ENCODE results near the gene TSPAN18. TPM values are rescaled to one million over a fixed set of nuclear protein-coding genes. Genes with fewer than 3 reads are reported as not detected.

TSPAN18 gene
- total RNA-seq, 1 donor from 2014 or later = 12.8 TPM

DNA sequence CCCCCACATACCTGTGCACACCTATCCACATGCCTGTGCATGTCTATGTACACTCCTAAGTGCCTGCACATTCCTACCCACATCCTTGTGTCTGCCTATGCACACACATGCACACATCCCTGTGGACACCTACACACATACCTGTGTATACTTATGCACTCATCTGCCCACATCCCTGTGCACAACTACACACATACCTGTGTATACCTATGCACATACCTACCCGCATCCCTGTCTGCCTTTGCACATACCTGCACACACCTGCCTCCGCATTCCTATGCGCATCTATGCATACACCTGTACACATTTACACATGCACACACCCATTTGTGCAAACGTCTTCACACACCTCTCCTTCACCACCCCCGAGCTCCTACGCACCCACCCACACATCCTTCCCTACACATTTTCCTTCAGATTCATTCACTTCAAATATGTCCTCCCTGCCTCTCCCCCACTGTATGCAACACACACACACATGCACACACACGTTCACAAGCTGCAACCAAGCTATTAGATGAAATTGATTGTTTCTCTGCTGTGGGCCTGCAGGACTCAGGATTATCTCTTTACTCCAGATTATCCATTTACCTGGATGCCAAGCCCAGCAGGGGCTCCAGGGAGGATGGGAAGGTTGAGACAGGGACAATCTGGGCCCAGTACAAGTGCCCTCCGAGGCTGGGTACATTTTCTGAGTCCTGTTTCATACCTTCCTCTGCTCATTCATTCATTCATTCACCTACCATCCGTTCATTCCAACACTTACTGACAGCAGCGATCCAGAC is 53.2 kb downstream of the TSPAN18 start:
- H3K9me3 ChIP-seq = no peaks in the 10 kb centered on the region
- no peaks in the 10 kb centered on the region for H3K27me3 ChIP-seq
- H3K36me3 ChIP-seq = no peaks in the 10 kb centered on the region
- H3K4me1 ChIP-seq = peaks cover 8% of the 10 kb centered on the region
- intact Hi-C loops (cut with DNase I) = no loop called here
- H3K27ac ChIP-seq = no peak overlapping the region
- no peak for DNase-seq (ENCODE audit: extremely low spot score in 2 of 2)
- TF ChIP-seq POLR2A (IDR thresholded peaks at IDR 0.05) (no peak), POLR2AphosphoS5 (IDR thresholded peaks at IDR 0.05; ENCODE audit: insufficient read depth in 1 of 2, low read depth in 1 of 2) (no peak)
- TF ChIP-seq, protein P1, sequence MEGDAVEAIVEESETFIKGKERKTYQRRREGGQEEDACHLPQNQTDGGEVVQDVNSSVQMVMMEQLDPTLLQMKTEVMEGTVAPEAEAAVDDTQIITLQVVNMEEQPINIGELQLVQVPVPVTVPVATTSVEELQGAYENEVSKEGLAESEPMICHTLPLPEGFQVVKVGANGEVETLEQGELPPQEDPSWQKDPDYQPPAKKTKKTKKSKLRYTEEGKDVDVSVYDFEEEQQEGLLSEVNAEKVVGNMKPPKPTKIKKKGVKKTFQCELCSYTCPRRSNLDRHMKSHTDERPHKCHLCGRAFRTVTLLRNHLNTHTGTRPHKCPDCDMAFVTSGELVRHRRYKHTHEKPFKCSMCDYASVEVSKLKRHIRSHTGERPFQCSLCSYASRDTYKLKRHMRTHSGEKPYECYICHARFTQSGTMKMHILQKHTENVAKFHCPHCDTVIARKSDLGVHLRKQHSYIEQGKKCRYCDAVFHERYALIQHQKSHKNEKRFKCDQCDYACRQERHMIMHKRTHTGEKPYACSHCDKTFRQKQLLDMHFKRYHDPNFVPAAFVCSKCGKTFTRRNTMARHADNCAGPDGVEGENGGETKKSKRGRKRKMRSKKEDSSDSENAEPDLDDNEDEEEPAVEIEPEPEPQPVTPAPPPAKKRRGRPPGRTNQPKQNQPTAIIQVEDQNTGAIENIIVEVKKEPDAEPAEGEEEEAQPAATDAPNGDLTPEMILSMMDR (IDR thresholded peaks at IDR 0.05) = no peak
- no peak overlapping the region for H3K4me3 ChIP-seq

DNA sequence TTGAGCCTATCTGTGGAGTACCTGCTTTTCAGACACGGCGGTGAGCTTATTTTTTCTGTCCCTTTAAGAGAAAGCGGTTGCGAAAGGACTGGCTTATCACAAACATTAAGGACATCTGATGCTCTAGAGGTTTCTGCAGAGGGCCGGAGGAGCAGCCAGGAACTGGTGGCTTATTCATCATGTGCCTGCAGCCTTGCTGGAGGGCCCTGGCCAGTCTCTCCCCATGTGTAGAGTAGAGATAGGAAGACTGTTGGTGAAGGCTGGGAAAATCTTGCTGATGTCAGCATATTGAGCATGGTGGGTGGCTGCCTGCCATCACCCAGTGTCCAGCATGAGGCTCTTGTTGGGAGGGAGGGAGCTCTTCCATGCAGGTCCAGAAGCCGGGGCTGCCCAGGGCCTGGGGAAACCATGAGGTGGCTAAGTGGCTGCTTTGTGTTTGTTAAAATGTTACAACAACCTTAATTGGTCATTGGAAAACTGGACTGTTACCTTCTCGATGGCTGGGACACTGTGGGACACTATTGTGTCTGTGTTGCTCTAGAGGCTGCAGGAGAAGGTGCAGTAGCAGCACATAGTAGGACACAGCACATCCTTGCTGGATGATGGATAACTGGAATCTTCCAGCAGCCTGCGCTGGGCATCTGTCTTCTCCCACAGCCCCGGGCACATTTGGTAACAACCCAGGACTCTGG is 54.3 kb downstream of the TSPAN18 start:
- no peaks in the 10 kb centered on the region for H3K36me3 ChIP-seq
- no peak for DNase-seq (ENCODE audit: extremely low spot score in 2 of 2)
- intact Hi-C loops (cut with DNase I) = no loop called here
- no peak overlapping the region for H3K27ac ChIP-seq
- no peaks in the 10 kb centered on the region for H3K9me3 ChIP-seq
- TF ChIP-seq, protein P1 (IDR thresholded peaks at IDR 0.05) = no peak
- TF ChIP-seq POLR2A (IDR thresholded peaks at IDR 0.05) = no peak
- TF ChIP-seq POLR2AphosphoS5 (IDR thresholded peaks at IDR 0.05; ENCODE audit: insufficient read depth in 1 of 2, low read depth in 1 of 2) = no peak
- no peak overlapping the region for H3K4me3 ChIP-seq
- no peaks in the 10 kb centered on the region for H3K27me3 ChIP-seq
- peaks cover 4% of the 10 kb centered on the region for H3K4me1 ChIP-seq

DNA sequence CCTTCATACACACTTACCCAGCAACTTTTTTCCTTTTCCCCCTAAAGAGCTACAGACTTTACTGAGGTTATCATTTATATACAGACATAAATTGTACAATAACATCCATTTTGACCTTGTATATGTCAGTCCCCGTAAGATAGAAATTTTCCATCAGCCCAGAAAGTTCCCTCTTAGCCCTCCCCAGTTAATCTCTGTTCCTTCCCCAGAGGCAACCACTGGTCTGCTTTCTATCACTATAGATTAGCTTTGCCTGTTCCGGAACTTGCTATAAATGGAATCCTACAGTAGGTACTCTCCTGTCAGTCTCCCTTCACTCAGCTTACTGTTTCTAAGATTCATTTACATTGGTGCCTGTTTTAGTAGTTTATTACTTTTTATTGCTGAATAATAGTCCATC is 54.9 kb downstream of the TSPAN18 start:
- H3K4me3 ChIP-seq = no peak overlapping the region
- no peak for TF ChIP-seq POLR2AphosphoS5 (IDR thresholded peaks at IDR 0.05; ENCODE audit: insufficient read depth in 1 of 2, low read depth in 1 of 2)
- no peak for TF ChIP-seq POLR2A (IDR thresholded peaks at IDR 0.05)
- TF ChIP-seq, protein P1 (IDR thresholded peaks at IDR 0.05) = no peak
- DNase-seq (ENCODE audit: extremely low spot score in 2 of 2) = no peak
- no peak overlapping the region for H3K27ac ChIP-seq
- intact Hi-C loops (cut with DNase I) = no loop called here
- no peaks in the 10 kb centered on the region for H3K4me1 ChIP-seq
- no peaks in the 10 kb centered on the region for H3K27me3 ChIP-seq
- no peaks in the 10 kb centered on the region for H3K9me3 ChIP-seq
- H3K36me3 ChIP-seq = no peaks in the 10 kb centered on the region

DNA sequence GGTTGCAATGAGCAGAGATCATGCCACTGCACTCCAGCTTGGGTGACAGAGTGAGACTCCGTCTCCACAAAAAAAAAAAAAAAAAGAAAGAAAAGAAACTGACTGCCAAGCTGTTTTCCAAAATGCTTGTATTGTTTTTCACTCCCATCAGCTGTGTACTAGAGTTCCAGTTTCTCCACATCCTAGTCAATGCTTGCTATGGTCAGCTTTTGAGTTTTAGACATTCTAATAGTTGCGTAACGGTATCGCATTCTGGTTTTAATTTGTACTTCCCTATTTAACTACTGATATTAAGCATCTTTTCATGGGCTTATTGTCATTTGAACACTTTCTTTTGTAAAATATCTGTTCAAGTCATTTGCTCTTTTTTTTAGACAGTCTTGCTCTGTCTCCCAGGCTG is 55.7 kb downstream of the TSPAN18 start:
- no peaks in the 10 kb centered on the region for H3K27me3 ChIP-seq
- intact Hi-C loops (cut with DNase I) = no loop called here
- no peaks in the 10 kb centered on the region for H3K36me3 ChIP-seq
- DNase-seq (ENCODE audit: extremely low spot score in 2 of 2) = no peak
- H3K4me1 ChIP-seq = no peaks in the 10 kb centered on the region
- no peaks in the 10 kb centered on the region for H3K9me3 ChIP-seq
- no peak overlapping the region for H3K27ac ChIP-seq
- no peak overlapping the region for H3K4me3 ChIP-seq
- TF ChIP-seq POLR2A (IDR thresholded peaks at IDR 0.05) = no peak

DNA sequence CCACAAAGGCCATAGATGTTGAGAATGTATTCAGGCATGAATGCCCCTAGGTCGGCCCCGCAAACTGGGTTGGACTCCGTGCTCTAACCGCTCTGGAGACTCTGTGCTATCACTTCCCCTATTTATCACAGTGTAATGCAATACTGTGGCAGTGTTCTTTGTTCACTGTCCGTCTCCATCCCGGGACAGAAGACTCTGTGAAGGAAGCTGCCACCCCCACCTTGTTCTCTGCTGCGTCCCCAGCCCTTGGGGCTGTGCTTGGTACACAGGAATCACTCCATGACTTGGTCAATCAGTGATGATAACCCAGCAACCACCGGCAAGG is 57.6 kb downstream of the TSPAN18 start:
- Histone ChIP-seq H3K9me3 (no peaks in the 10 kb centered on the region), H3K4me3 (no peak overlapping the region), H3K27ac (no peak overlapping the region), H3K36me3 (no peaks in the 10 kb centered on the region), H3K27me3 (no peaks in the 10 kb centered on the region), H3K4me1 (no peaks in the 10 kb centered on the region)
- intact Hi-C loops (cut with DNase I) = no loop called here
- no peak for DNase-seq (ENCODE audit: extremely low spot score in 2 of 2)
- TF ChIP-seq POLR2AphosphoS5 (IDR thresholded peaks at IDR 0.05; ENCODE audit: insufficient read depth in 1 of 2, low read depth in 1 of 2) = no peak
- TF ChIP-seq POLR2A (IDR thresholded peaks at IDR 0.05) = no peak
- TF ChIP-seq, protein P1 (IDR thresholded peaks at IDR 0.05) = no peak

Data from vagina (tissue), 2 donors.